DMS 273 (cell line): ENCODE data around the gene HPN.
"Not testable (repeated sequence)": the region's sequence is repeated elsewhere in the genome, so short reads cannot be mapped to it uniquely, and the experiment has no call there.

Experiments
- DNase-seq: peaks from one replicate; lab custom pipeline; 2025; ENCODE audit not compliant: unreplicated experiment; lab: John Stamatoyannopoulos, UW

HPN gene

DNA sequence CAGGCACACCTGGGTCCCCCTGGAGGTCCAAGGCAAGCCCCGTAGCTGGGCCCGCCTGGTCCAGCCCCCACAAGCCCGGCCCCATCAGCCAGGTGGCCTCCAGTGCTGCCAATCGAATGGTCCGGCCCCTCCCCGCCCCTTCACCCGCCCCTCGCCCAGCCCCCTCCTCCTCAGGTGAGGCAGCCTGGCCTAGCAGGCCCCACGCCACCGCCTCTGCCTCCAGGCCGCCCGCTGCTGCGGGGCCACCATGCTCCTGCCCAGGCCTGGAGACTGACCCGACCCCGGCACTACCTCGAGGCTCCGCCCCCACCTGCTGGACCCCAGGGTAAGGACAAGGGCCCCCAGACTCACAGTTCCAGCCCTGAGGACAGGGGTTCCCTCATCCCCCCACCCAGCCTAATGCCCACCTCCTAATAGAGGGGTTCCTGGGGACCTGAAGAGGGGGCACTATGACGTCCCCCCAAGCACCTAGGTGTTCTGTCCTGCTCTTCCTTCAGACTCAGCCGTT is at the start of gene HPN:
HPN (plus strand) TSS at position 174 of the 508 bp plus-strand sequence. CDS start 786 bp downstream, outside the sequence.
- DNase-seq, result no peak

DNA sequence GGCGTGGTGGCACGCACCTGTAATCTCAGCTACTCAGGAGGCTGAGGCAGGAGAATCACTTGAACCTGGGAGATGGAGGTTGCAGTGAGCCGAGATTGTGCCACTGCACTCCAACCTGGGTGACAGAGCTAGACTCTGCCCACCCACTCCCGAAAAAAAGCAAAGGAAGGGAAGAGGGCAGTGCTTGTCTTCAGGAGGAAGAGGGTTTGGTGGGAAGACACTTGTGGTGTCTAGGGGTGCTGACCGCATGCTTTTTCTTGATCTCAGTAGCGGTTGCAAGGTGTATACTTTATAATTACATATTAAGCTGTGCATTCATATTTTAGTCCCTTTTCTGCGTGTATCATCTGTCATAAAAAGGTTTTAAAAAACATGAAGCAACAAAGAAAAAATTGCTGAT is 48.9 kb upstream of the HPN start:
- DNase-seq, result not testable (repeated sequence)

DNA sequence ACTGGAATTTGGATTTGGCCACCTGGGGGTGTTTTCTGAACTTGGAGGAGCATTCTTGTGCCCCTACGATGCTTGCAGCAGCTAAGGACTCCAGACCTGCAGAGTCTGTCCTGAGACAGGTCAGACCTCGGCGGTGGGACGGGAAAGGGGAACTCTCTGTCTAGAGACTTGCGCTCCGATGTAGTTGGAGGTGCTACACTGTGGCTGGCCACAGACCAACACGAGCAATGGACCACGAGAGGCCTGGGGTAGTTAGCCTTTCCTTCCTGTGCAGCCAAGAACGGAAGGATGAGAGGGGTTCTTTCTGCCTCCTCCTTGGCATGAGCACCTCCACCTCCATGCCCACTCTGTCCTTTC is 47.3 kb upstream of the HPN start:
- no peak for DNase-seq

DNA sequence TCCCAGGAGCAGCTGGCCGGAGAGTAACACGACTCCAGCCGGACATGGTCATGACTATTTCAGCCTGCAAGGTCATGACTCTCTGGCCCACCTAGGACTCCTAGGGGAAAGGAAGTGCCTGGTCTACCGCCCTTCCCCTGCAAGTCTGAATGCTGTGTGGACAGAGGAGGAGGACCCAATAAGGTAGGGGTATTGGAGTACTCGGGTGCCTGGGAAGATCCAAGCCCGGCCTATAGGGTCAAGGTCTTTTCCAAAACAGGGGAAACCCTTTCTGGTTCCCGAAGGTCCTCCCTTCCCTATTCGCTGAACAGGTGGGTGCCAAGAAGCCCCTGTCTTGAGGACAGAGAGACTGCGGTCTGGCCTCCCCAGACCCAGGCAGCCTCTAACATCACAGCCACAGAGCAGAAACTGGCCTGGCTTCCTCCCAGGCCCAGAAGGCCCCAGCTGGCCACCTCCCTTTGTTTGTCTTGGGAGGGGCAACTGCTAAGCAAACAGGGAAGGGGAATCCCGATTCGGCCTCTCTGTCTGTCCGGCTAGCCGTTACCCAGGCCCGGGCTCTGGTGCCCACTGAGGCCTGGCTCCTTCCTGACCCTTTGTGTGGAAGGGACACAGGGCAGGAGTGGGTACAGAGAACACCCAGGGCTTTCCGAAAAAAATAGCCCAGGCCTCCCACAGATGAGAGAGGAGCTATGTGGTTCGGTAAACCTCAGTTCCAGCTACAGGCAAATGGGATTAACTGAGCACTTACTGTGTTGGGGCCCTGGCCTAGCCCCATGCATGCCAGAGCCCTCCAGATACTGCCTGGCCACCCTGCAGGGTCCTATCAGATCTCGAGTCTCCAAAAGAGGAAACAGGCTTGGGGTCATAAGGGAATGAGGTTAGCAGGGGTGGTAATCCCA is 46.6 kb upstream of the HPN start:
- peak; percentile 17 for DNase-seq

DNA sequence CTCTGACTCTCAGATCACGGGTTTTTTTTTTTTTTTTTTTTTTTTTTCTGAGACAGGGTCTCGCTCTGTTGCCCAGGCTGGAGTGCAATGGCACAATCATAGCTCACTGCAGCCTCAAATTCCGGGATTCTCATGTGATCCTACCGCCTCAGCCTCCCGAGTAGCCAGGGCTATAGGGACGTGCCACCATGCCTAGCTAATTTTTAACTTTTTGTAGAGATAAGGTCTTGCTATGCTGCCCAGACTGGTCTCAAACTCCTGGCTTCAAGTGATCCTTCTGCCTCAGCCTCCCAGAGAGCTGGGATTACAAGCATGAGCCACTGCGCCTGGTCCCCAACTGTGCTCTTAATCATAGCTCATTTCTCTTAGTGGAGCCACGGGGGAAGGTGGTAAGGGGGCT is 46.0 kb upstream of the HPN start:
- no peak for DNase-seq

DNA sequence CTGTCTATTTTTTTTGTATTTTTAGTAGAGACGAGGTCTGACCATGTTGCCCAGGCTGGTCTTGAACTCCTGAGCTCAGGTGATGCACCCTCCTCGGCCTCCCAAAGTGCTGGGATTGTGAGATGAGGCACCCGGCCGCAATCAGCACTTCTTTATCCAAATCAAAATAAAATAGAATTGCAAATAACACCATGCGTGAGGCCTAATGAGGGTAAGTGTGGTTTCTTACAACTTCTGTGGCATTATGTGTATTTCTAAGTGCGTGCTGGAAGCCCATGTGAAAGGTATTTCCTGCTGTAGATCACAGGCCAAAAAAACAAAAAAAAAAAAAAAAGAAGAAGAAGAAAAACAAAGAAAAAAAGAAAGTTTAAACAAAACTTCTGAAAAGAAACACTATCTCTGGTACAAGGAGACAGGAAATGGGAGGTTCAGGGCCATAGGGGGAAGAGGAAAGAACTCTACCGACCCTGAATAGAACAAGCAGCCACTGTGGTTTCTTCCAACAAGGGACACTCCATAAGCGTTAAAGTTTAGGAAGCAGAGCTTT is 44.4 kb upstream of the HPN start:
- no peak for DNase-seq

DNA sequence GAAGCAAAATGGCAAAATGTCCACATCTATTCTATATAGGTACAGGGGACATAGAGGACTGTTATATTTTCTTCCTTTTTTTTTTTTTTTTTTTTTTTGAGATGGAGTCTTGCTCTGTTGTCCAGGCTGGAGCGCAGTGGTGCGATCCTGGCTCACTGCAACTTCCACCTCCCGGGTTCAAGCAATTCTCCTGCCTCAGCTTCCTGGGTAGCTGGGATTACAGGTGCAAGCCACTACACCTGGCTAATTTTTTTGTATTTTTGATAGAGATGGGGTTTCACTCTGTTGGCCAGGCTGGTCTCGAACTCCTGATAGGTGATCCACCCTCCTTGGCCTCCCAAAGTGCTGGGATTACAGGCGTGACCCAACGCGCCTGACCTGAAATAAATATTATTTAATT is 43.3 kb upstream of the HPN start:
- not testable (repeated sequence) for DNase-seq

DNA sequence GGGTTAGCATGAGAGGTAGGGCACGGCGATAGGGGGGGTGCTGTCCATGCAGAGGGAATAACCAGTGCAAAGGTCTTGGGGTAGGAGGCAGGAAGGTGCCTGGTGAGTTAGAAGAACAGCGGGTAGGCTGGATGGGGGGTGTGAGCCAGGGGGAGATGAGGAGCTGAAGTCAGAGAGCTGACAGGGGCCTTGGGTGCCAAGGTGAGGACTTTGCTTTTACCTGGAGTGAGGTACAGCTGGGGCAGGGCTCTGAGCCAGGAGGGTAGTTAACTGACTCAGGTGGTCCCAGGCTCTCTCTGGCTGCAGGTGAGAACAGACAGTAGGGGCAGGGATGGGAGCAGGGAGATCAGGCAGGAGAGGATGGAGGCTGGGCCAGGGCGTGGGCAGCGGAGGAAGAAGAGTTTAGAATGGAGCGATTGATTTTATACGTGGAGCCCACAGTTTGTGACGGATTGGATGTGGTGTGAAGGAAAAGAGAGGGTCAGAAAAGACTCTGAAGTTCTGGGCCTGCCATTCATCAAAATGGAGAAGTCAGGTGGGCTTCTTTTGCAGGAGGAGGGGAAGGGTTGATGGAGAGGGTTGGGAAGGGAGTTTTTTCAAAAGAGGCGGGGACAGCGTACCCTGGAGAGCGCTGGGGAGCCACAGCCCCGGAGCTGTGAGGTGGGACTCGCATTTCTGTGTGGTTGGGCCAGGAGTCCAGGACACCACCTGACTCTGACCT is 42.6 kb upstream of the HPN start:
- DNase-seq, result no peak

DNA sequence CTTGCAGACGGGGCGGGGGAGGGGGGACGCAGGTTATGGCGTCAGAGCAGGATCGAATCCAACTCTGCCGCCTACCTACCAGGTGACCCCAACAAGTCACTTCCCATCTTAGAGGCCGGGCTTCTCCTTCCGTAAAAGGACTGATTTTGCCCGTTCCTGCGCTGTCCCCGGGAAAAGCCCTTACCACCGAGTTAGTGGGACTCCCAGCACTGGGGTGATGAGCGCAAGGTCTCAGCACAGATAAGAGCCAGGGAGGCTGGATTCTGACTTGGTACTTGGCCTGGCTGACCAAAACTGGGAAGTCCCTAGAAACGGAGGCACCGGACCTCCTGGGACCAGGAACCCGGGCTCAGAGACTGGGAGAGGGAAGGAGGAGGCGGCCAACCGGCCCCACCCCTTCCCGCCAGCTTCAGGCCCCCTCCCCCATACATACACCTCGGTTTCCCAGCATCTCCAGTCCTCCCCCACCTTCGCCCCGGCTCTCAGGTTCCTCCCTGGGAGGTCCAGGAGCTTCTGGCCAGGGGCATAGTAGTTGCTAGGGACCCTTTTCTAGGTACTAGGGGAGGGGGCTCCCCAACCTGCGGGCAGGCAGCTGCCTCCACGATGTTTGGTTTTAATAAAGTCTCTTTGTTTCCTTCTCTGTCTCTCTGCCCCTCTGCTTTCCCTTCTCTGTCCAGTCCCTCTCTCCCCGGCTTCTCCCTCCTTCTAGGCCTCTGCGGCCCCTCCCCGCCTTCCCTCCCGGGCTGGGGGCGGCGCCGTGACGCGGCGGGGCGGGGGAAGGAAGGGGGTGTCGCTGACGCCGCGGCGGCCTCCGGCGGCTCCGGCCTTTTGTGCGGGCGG is 41.8 kb upstream of the HPN start, which contains the start of gene GRAMD1A:
GRAMD1A (plus strand) TSS at position 826 of the 840 bp plus-strand sequence. CDS start 156 bp downstream, outside the sequence.
- peak; percentile 94 for DNase-seq

DNA sequence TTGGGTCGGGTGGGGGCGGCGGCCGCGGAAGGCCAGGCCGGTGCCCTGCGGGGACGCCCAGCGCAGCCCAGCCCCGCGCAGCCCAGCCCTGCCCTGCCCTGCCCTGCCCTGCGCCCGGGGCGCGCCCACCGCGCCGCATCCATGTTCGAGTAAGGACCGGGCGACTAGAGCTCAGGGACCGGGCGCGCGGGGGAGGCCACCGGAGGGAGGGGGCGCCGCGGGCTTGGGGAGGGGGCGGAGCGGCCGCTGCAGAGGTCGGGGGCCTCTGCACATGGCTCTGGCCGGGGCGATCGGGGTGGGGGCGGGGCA is 41.2 kb upstream of the HPN start:
- no peak for DNase-seq

DNA sequence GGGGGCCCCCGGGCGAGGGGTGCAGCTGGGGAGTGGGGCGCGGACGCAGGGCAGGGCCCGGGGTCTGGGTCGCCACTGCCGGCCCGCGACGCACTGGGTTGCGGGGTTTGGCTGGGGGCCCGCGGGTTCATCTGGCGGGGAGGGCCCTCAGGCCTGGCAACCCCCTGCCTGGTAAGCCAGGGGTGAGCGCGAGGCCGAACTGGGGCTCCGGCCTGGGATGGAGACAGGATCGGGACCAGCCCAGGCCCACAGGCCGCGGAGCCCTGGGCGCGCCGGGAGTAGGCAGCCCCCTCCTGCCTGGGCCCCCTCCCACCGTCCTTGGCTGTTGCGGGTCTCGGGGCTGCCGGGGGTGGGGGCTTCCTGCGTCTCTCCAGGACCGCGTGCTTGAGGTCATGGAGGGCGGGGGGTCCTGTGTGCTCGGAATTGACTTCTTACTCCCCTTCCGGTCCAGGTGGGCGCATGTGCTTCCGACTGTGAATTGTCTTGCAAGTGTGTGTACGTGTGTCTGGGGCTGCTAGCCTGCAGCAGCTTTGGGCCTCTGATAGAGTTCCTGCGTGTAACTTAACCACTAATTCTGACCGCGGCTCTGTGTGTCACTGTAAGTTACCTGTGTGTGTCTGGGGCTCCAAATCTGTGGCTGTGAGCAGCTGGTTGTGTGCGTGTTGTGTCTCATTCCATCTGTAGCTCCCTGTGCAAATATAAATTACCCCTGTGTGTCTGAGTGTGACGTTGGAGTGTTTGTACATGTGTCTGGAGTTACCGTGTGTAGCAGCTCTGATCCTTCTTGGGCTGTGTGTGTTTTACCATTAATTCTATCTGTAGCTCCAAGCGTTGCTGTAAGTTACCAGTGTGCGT is 40.6 kb upstream of the HPN start:
- DNase-seq, result peak; percentile 80

DNA sequence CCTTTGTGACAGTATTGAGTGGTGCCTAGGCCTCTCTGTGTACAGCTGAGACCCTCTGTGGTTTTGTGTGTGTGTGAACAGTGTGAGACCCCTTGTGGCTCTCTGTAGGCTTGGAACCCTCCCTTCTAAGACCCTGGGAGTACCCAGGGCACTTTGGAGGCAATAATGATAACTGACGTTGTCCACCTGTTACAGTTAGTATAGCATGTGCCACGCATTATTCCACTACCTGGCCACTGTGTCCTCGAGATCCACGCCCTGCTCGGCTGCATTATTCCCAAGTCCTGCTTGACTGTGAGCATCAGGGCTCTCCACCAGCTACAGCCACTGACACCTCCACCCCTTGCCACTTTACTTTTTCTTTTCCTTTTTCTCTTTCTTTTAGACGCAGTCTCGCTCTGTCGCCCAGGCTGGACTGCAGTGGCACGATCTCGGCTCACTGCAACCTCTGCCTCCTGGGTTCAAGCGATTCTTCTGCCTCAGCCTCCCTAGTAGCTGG is 39.4 kb upstream of the HPN start:
- DNase-seq, result no peak

DNA sequence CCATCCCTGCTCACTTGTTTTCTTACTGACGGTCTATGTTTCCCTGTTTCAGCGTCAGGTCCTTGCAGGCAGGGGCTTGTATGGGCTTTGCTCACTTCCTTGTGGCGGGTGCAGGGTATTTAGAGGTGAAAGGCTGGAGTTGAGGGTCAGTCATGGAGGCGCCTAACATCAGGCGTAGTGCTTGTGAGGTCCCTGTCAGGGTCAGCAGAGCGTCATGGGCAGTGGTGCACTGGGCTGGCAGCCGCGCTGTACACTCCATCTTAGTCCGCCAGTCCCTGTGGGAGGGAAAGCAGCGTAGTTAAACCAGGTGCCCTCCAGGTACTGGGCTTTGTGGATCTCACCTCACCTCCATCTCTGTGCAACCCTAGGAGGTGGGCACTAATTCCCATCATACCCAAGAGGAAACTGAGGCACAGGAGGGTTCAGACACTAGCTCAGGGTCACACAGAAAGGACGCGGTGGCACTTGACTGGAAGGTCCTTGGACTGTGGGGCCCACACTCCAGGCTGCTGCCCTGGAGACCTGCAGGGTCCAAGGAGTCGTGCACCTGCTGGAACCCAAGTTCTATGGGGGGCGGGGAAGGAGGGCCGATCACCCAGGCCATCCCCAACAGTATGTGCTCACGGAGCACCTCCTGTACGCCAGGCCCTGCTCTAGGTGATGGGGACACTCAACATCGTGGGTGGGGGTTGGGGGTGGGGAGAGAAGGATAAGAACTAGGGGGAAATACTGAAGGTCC is 36.8 kb upstream of the HPN start:
- no peak for DNase-seq

DNA sequence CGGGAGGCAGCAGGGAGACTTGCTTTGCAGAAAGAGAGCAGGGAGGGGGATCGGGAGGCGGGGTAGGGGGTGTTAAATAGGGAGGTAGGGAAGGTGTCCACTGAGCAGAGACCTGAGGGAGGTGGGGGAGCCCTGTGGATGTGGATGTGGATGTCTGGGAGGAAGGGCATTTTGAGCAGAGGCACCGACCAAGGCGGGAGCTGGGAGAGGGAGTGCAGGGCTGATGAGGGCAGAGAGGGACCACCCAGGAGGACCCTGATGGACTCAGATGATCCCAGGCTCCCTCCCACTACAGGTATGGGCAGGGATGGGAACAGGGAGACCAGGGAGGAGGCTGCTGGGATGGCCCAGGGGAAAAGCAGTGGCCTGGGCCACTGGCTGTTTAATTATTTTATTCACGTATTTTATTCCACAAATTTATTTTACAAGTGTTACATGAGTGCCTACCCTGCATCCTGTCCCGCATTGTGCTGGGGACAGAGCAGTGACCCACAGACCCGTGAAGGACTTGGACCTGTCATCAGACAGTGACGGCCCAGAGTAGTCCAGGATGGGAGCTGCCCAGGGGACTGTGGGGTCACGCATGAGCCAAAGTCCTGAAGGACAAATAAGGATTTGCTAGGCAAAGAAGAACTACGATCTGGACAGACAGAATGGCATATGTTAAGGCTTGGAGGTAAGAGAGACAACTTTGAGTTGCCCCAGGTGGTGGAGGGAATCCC is 36.1 kb upstream of the HPN start:
- no peak for DNase-seq

DNA sequence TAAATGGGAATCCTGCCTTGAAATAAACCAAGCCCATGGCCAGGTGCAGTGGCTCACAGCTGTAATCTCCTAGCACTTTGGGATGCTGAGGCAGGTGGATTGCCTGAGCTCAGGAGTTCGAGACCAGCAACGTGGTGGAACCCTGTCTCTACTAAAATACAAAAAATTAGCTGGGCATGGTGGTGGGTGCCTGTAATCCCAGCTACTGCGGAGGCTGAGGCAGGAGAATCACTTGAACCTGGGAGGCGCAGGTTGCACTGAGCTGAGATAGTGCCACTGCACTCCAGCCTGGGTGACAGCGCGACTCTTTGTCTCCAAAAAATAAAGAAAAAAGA is 35.5 kb upstream of the HPN start:
- DNase-seq, result not testable (repeated sequence)

DNA sequence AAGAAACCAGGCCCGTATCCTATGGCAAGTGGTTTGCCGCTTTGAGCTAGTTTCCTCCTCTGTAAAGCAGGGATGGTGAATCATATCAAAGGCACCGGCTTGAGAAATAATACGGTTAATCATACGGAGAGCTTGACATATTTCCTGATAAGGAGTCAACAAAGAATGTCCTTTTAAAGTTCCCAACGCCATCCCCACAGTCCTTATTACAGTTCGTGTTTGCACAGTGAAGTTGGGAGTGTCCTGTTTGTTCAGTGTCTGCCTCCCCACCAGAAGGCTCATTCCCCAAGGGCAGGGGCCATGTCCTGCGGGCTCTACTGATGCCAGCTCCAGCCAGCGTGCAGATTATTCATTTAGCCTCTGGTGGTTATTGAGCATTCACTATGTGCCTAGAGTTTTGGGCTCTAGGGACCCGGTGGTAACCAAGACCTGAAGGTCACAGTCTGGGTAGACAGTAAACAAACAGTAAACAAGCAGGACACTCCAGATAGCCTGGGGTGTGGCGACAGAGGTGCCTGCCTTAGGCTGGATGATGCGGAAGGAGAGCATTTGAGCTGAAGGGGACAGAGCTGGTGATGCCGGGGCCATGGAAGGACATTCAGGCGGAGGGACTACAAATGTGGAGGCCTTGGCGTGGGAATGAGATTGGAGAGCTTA is 35.1 kb upstream of the HPN start:
- no peak for DNase-seq

DNA sequence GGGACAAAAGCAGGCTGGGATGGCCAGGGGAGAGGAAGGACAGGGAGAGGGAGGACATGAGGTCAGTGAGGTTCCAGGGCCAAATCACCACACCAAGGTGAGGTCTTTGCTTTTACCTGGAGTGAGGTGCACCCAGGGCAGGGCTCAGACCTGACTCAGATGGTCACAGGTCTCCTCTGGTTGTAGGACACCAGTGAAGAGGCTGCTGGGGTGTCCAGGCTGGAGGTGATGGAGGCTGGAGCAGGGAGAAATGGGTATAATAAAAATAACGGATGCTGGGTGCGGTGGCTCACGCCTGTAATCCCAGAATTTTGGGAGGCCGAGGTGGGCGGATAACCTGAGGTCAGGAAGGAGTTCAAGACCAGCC is 34.5 kb upstream of the HPN start:
- no peak for DNase-seq

DNA sequence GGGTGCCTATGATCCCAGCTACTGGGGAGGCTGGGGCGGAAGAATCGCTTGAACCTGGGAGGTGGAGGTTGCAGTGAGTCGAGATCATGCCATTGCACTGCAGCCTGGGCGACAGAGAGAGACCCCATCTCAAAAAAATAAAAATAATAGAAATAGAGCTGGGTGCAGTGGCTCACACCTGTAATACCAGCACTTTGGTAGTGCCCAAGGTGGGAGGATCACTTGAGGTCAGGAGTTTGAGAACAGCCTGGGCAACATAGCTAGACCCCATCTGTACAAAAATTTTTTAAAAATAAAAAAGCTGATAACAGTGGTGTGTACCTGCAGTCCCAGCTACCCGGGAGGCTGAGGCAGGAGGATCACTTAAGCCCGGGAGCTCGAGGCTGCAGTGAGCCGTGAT is 34.1 kb upstream of the HPN start:
- DNase-seq, result not testable (repeated sequence)
